ENCODE measurements around the gene CRPPA. TPM values are rescaled to one million over a fixed set of nuclear protein-coding genes. Genes with fewer than 3 reads are reported as not detected.

The CRPPA gene
- total RNA-seq, 1 experiment from 2014 or later: 0.45 TPM

DNA sequence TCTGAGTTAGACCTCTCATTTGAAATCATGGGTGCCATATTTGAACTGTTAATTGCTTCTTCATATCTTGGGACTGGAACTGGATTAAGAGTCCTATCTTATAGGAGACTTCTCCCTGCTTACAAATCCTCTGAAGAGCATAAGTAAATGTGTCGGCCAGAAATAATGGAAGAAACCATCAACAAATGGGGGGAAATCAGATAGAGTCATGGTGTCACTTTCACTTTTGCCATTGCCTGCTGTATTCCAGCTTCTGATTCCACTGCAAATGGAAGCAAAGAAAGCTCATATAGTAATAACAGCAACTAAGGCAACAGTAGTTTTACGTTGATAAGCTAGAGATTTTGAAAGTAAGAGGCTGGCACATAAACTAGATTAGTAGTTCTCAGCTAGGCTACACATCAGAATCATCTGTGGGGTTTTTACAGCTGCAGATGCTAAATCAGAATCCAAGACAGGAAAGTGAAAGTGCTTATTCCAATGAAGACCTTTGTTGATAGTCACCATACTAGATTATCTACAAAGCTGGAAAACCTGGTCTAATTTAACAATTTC, 12.3 kb upstream of the CRPPA start:
- no peaks in the 10 kb centered on the region for H3K27me3 ChIP-seq (ENCODE audit: control insufficient read depth, insufficient read depth, low read length)
- H3K4me3 ChIP-seq (ENCODE audit: insufficient read depth, low read depth, low read length): no peak overlapping the region
- DNase-seq: no peak
- H3K36me3 ChIP-seq (replicated peaks; ENCODE audit: control insufficient read depth, insufficient read depth, low read length): no peaks in the 10 kb centered on the region

DNA sequence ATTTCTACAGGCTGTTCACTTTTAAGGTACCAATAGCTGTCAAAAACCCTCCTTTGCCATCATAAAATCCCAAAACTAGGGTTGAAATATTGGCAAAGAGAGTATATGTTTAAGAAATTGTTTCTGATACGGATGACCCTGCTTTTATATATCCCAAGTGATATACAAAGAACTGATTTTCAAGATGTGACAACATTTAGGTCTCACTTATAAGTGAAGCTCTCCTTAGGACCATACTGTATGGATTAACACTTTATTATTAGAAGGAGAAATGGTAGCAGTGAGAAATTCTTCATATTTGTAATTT, 11.0 kb upstream of the CRPPA start:
- no peak for DNase-seq
- H3K27me3 ChIP-seq (ENCODE audit: control insufficient read depth, insufficient read depth, low read length): no peaks in the 10 kb centered on the region

GRCh38 chr7:16431646-16432424, 10.5 kb upstream of the CRPPA start:
- Histone ChIP-seq H3K27me3 (ENCODE audit: control insufficient read depth, insufficient read depth, low read length) (no peaks in the 10 kb centered on the region), H3K4me3 (ENCODE audit: insufficient read depth, low read depth, low read length) (no peak overlapping the region), H3K36me3 (replicated peaks; ENCODE audit: control insufficient read depth, insufficient read depth, low read length) (no peaks in the 10 kb centered on the region)
- DNase-seq: peak; percentile 33

More for the DNA sequence above, 11.0 kb upstream of the CRPPA start:
- Histone ChIP-seq H3K36me3 (replicated peaks; ENCODE audit: control insufficient read depth, insufficient read depth, low read length) (no peaks in the 10 kb centered on the region), H3K4me3 (ENCODE audit: insufficient read depth, low read depth, low read length) (no peak overlapping the region)

- Histone ChIP-seq H3K36me3 (replicated peaks; ENCODE audit: control insufficient read depth, insufficient read depth, low read length) (no peaks in the 10 kb centered on the region), H3K4me3 (ENCODE audit: insufficient read depth, low read depth, low read length) (no peak overlapping the region), H3K27me3 (ENCODE audit: control insufficient read depth, insufficient read depth, low read length) (no peaks in the 10 kb centered on the region)
- DNase-seq: no peak
Measured at GRCh38 chr7:16430133-16430532, 8.8 kb upstream of the CRPPA start.

DNA sequence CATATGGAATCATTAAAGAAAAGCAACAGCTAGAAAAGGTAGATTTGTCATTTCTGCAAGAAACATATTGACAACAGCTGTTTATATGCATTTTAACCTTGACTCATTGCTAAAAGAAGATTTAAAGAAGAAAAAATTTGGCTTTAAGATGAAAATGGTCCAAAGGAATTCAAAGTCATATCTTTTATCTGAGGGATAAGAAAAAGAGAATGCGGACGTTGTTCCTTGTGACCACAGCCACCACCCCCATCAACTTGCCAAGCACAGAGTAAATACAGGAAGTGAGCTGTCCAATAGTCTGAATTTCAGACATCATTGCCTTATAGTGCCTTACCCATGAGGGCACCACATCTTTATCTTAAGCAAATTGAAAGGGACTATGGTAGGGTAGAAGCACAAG, 7.3 kb upstream of the CRPPA start:
- H3K36me3 ChIP-seq (replicated peaks; ENCODE audit: control insufficient read depth, insufficient read depth, low read length): no peaks in the 10 kb centered on the region
- H3K4me3 ChIP-seq (ENCODE audit: insufficient read depth, low read depth, low read length): no peak overlapping the region
- H3K27me3 ChIP-seq (ENCODE audit: control insufficient read depth, insufficient read depth, low read length): no peaks in the 10 kb centered on the region
- no peak for DNase-seq

- Histone ChIP-seq H3K27me3 (ENCODE audit: control insufficient read depth, insufficient read depth, low read length) (no peaks in the 10 kb centered on the region), H3K36me3 (replicated peaks; ENCODE audit: control insufficient read depth, insufficient read depth, low read length) (no peaks in the 10 kb centered on the region), H3K4me3 (ENCODE audit: insufficient read depth, low read depth, low read length) (no peak overlapping the region)
- no peak for DNase-seq
Measured at GRCh38 chr7:16428182-16428581, 6.8 kb upstream of the CRPPA start.

- peaks cover 7% of the 10 kb centered on the region; the same call in 1 of the 2 replicates for H3K27me3 ChIP-seq (ENCODE audit: control insufficient read depth, insufficient read depth, low read length)
- DNase-seq: no peak
- H3K36me3 ChIP-seq (replicated peaks; ENCODE audit: control insufficient read depth, insufficient read depth, low read length): no peaks in the 10 kb centered on the region
- no peak overlapping the region for H3K4me3 ChIP-seq (ENCODE audit: insufficient read depth, low read depth, low read length)
Measured at GRCh38 chr7:16423761-16424160, 2.4 kb upstream of the CRPPA start.

GRCh38 chr7:16422917-16423316, 1.6 kb upstream of the CRPPA start:
- Histone ChIP-seq H3K4me3 (ENCODE audit: insufficient read depth, low read depth, low read length) (no peak overlapping the region), H3K27me3 (ENCODE audit: control insufficient read depth, insufficient read depth, low read length) (peaks cover 7% of the 10 kb centered on the region; the same call in 1 of the 2 replicates), H3K36me3 (replicated peaks; ENCODE audit: control insufficient read depth, insufficient read depth, low read length) (no peaks in the 10 kb centered on the region)
- DNase-seq: peak; percentile 10

GRCh38 chr7:16422103-16422435, 731 bp upstream of the CRPPA start:
- Histone ChIP-seq H3K27me3 (ENCODE audit: control insufficient read depth, insufficient read depth, low read length) (peaks cover 7% of the 10 kb centered on the region; the same call in 1 of the 2 replicates), H3K36me3 (replicated peaks; ENCODE audit: control insufficient read depth, insufficient read depth, low read length) (no peaks in the 10 kb centered on the region), H3K4me3 (ENCODE audit: insufficient read depth, low read depth, low read length) (no peak overlapping the region)
- DNase-seq: no peak

GRCh38 chr7:16420649-16421332, 547 bp downstream of the CRPPA start:
- H3K27me3 ChIP-seq (ENCODE audit: control insufficient read depth, insufficient read depth, low read length): peaks cover 7% of the 10 kb centered on the region; the same call in 1 of the 2 replicates
- peak; percentile 81 for DNase-seq

DNA sequence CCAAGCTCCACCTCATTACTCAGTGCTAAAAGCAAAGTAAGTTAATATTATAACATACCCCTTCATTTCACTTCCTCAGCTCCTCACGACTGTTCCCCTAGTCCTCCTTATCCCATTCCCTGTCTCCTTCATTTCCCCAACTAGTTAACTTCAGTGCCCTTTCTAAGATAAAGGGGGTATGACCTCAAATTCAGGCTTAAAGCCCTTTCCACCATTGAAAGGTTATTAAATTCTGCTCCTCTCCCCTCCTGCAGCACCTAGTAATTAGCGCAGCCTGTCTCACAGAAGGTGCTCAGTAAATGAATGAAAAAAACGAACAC, 1.0 kb downstream of the CRPPA start:
- DNase-seq: no peak
- Histone ChIP-seq H3K36me3 (replicated peaks; ENCODE audit: control insufficient read depth, insufficient read depth, low read length) (no peaks in the 10 kb centered on the region), H3K4me3 (ENCODE audit: insufficient read depth, low read depth, low read length) (peak overlapping the region; percentile 73), H3K27me3 (ENCODE audit: control insufficient read depth, insufficient read depth, low read length) (peaks cover 7% of the 10 kb centered on the region; the same call in 1 of the 2 replicates)

More at GRCh38 chr7:16420649-16421332, 547 bp downstream of the CRPPA start:
- Histone ChIP-seq H3K4me3 (ENCODE audit: insufficient read depth, low read depth, low read length) (peak overlapping the region; percentile 73), H3K36me3 (replicated peaks; ENCODE audit: control insufficient read depth, insufficient read depth, low read length) (no peaks in the 10 kb centered on the region)

DNA sequence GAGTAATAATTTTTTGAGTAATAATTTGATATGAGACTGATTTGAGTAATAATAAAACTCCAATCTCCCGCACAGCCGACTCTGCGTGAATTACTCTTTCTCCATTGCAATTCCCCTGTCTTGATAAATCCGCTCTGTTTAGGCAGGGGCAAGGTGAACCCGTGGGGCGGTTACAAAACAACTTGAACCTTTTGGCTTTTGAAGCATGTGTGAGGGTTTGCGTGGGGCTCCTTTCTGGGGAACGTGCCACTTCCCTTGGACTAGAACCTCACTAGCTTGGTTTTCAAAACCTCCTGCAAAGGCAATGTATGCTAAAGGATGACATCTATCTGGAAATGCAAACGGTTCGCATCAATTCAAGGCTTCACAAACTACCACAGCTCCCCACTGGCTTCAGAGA, 1.5 kb downstream of the CRPPA start:
- Histone ChIP-seq H3K4me3 (ENCODE audit: insufficient read depth, low read depth, low read length) (no peak overlapping the region), H3K36me3 (replicated peaks; ENCODE audit: control insufficient read depth, insufficient read depth, low read length) (no peaks in the 10 kb centered on the region), H3K27me3 (ENCODE audit: control insufficient read depth, insufficient read depth, low read length) (peaks cover 7% of the 10 kb centered on the region; the same call in 1 of the 2 replicates)
- no peak for DNase-seq

GRCh38 chr7:16419126-16419525, 2.2 kb downstream of the CRPPA start:
- no peak overlapping the region for H3K4me3 ChIP-seq (ENCODE audit: insufficient read depth, low read depth, low read length)
- H3K27me3 ChIP-seq (ENCODE audit: control insufficient read depth, insufficient read depth, low read length): peaks cover 7% of the 10 kb centered on the region; the same call in 1 of the 2 replicates
- DNase-seq: no peak
- H3K36me3 ChIP-seq (replicated peaks; ENCODE audit: control insufficient read depth, insufficient read depth, low read length): no peaks in the 10 kb centered on the region

DNA sequence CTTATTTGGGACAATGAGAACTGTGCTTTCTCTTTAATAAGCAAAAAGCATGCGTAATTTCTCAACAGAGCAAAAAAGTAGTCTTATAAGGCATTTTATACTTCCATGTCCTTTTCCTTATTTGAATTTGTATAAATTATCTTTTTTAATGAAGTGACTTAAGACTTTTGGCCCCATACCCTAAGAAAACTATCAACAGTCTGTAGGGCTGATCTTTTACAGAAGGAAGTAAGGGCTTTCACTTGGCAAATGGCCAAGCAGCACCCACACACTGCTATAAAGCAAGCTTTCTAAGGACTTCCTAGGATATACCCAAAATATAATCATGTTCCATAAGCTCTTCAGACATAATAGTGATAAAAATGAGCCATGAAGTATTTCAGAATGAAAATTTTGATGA, 3.4 kb downstream of the CRPPA start:
- no peak for DNase-seq
- no peaks in the 10 kb centered on the region for H3K36me3 ChIP-seq (replicated peaks; ENCODE audit: control insufficient read depth, insufficient read depth, low read length)
- H3K27me3 ChIP-seq (ENCODE audit: control insufficient read depth, insufficient read depth, low read length): peaks cover 7% of the 10 kb centered on the region; the same call in 1 of the 2 replicates
- H3K4me3 ChIP-seq (ENCODE audit: insufficient read depth, low read depth, low read length): no peak overlapping the region
